SK-N-SH (cell line): Measurements from ENCODE around the gene SLC43A3.

Experiments
- NFIC ChIP-seq: IDR thresholded peaks from 2 replicates; pipeline ENCODE4 v1.4.0; 2012; ENCODE audit warnings: borderline replicate concordance
- POLR2AphosphoS5 ChIP-seq: IDR thresholded peaks from 2 replicates; pipeline ENCODE4 v1.6.1; 2012; ENCODE audit warnings: low read depth, low read length
- TF ChIP-seq, protein P1 (sequence below): fragments of 200-600 bp; sonication (generic); IDR thresholded peaks from 2 replicates; pipeline ENCODE4 v1.6.1; 2017; ENCODE audit warnings: antibody characterized with exemption, mild to moderate bottlenecking, moderate library complexity

DNA sequence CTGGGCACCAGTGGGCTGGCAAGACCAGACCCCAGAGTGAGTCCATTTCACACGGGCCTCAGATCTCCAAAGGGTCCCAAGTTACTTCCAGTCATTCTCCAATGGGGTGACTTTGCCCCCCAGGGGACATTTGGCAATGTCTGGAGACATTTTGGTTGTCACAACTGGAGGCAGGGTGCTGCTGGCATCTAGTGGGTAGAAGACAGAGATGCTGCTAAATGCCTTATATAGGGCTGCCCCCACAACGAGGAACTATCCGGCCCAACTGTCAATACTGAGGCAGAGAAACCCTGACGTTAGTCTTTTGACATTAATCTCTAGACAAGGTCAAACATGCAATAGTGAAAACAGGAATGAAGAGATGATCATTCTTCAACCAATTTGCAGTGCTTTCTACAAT, 39.8 kb upstream of the SLC43A3 start:
- TF ChIP-seq POLR2AphosphoS5, result no peak
- TF ChIP-seq, protein P1, sequence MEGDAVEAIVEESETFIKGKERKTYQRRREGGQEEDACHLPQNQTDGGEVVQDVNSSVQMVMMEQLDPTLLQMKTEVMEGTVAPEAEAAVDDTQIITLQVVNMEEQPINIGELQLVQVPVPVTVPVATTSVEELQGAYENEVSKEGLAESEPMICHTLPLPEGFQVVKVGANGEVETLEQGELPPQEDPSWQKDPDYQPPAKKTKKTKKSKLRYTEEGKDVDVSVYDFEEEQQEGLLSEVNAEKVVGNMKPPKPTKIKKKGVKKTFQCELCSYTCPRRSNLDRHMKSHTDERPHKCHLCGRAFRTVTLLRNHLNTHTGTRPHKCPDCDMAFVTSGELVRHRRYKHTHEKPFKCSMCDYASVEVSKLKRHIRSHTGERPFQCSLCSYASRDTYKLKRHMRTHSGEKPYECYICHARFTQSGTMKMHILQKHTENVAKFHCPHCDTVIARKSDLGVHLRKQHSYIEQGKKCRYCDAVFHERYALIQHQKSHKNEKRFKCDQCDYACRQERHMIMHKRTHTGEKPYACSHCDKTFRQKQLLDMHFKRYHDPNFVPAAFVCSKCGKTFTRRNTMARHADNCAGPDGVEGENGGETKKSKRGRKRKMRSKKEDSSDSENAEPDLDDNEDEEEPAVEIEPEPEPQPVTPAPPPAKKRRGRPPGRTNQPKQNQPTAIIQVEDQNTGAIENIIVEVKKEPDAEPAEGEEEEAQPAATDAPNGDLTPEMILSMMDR, result no peak
- TF ChIP-seq NFIC, result no peak
